Right lobe of liver (tissue), 4 donors: ENCODE data around the gene PSME3IP1.

Experiments
- POLR2A ChIP-seq: fragments of 450-650 bp; IDR thresholded peaks from one replicate; pipeline ENCODE4 v1.6.1; 2017; ENCODE audit warnings: antibody characterized with exemption, mild to moderate bottlenecking
- TF ChIP-seq, protein P1 (sequence below), 4 donors: fragments of 200-600 bp in 3 of 4; fragments of 450-650 bp in 1 of 4; IDR thresholded peaks; one replicate each; pipeline versions ENCODE4 v1.5.1 to v1.8.0; 2016 to 2022; ENCODE audit warnings: antibody characterized with exemption in 4 of 4, mild to moderate bottlenecking in 2 of 4
- donor health status: DM: no; HTN: no; CAD: no.
- donor health status: DM: no; HTN: no; CAD: no.
- donor health status: DM: no; HTN: yes; CAD: no.

DNA sequence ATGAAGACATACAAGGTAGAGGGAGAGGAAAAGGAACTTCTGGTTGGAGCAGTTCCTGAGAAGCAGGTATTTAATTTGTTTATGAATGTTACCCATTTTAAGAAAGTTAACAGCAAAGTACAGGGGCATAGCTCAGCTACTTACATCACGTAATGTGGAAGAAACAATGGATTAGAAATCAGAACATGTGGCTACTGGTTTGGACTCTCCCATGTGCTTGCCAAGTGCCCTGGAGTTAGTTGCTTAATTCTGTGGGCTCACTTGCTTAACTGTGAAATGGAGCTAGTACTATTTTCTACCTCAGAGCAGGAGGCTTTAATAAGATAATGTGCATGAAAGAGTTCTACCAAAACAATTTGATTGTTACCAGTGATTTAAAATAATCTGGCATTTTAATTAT is 27.6 kb upstream of the PSME3IP1 start:
- TF ChIP-seq POLR2A: no peak
- TF ChIP-seq, protein P1, sequence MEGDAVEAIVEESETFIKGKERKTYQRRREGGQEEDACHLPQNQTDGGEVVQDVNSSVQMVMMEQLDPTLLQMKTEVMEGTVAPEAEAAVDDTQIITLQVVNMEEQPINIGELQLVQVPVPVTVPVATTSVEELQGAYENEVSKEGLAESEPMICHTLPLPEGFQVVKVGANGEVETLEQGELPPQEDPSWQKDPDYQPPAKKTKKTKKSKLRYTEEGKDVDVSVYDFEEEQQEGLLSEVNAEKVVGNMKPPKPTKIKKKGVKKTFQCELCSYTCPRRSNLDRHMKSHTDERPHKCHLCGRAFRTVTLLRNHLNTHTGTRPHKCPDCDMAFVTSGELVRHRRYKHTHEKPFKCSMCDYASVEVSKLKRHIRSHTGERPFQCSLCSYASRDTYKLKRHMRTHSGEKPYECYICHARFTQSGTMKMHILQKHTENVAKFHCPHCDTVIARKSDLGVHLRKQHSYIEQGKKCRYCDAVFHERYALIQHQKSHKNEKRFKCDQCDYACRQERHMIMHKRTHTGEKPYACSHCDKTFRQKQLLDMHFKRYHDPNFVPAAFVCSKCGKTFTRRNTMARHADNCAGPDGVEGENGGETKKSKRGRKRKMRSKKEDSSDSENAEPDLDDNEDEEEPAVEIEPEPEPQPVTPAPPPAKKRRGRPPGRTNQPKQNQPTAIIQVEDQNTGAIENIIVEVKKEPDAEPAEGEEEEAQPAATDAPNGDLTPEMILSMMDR (IDR thresholded peaks at IDR 0.05): no peak
